IMR-90 (cell line): Measurements from ENCODE around the gene C8B. TPM values are rescaled to one million over a fixed set of nuclear protein-coding genes. Genes with fewer than 3 reads are reported as not detected.

Source experiments
- ATAC-seq: fragments of 200-7000 bp; cut with Tn5 transposase; 2 replicates; pipeline ENCODE4 v1.9.1; 2020; ENCODE audit warnings: low read depth, mild to moderate bottlenecking, moderate library complexity
- BruUV-seq: library from RNA; stranded (reverse); fragments of 400-500 nt; replicated peaks from 2 replicates; lab custom pipeline; 2021; lab: Mats Ljungman, UMichigan
- CTCF ChIA-PET: fragments of 300-600 bp; formaldehyde crosslinking; extraction: SDS; loops from one replicate; lab custom pipeline; 2021; ENCODE audit warnings: antibody characterized with exemption; lab: Yijun Ruan, JAX
- POLR2A ChIA-PET: fragments of 300-600 bp; sonication (Branson Sonifier 250); formaldehyde crosslinking; loops from one replicate; lab custom pipeline; 2022; ENCODE audit warnings: antibody characterized with exemption; ENCODE audit not compliant: unreplicated experiment; lab: Charles Lee
- DNase-seq: peaks from one replicate; pipeline ENCODE4 v3.0.0; 2013
- H2AFZ ChIP-seq: replicated peaks from 2 replicates; pipeline ENCODE3; 2013; ENCODE audit warnings: low read length, mild to moderate bottlenecking; ENCODE audit not compliant: poor library complexity
- H2AK5ac ChIP-seq: 2 replicates; pipeline ENCODE4 v1.6.1; 2013; ENCODE audit warnings: low read depth, low read length, inconsistent platforms
- H2AK9ac ChIP-seq: replicated peaks from 2 replicates; pipeline ENCODE3; 2013; ENCODE audit warnings: mild to moderate bottlenecking, low read depth, low read length, moderate library complexity; ENCODE audit not compliant: poor library complexity
- H2BK120ac ChIP-seq: 2 replicates; pipeline ENCODE4 v1.6.1; 2013; ENCODE audit warnings: low read depth, low read length, inconsistent platforms
- H2BK15ac ChIP-seq: 3 replicates; pipeline ENCODE4 v1.6.1; 2013; ENCODE audit warnings: low read depth, low read length, inconsistent platforms
- H2BK20ac ChIP-seq: 2 replicates; pipeline ENCODE4 v1.6.1; 2013; ENCODE audit warnings: low read depth, mild to moderate bottlenecking, inconsistent platforms, low read length, moderate library complexity
- H2BK5ac ChIP-seq: 2 replicates; pipeline ENCODE4 v1.6.1; 2013; ENCODE audit warnings: mild to moderate bottlenecking, low read depth, low read length, inconsistent platforms; ENCODE audit not compliant: poor library complexity, severe bottlenecking
- H3K14ac ChIP-seq: replicated peaks from 2 replicates; pipeline ENCODE4 v1.6.1; 2013; ENCODE audit warnings: low read depth, low read length, inconsistent platforms
- H3K18ac ChIP-seq: 2 replicates; pipeline ENCODE4 v1.6.1; 2013; ENCODE audit warnings: low read depth, low read length, control low read depth
- H3K23ac ChIP-seq: 2 replicates; pipeline ENCODE4 v1.6.1; 2013; ENCODE audit warnings: low read depth, low read length, inconsistent platforms
- H3K27ac ChIP-seq: 2 replicates; pipeline ENCODE4 v1.5.1; 2013; ENCODE audit warnings: mild to moderate bottlenecking, control low read depth, low read length; ENCODE audit not compliant: insufficient read depth
- H3K27me3 ChIP-seq: 2 replicates; pipeline ENCODE4 v1.6.1; 2013; ENCODE audit warnings: low read length; ENCODE audit not compliant: control insufficient read depth, insufficient read depth
- H3K36me3 ChIP-seq: 2 replicates; pipeline ENCODE4 v1.6.1; 2013; ENCODE audit warnings: low read length, mixed read lengths; ENCODE audit not compliant: control insufficient read depth, insufficient read depth
- H3K4ac ChIP-seq: 2 replicates; pipeline ENCODE4 v1.6.1; 2013; ENCODE audit warnings: low read depth, low read length, inconsistent platforms
- H3K4me1 ChIP-seq: 2 replicates; pipeline ENCODE4 v1.6.1; 2013; ENCODE audit warnings: low read length, mixed read lengths; ENCODE audit not compliant: control insufficient read depth, insufficient read depth
- H3K4me2 ChIP-seq: 2 replicates; pipeline ENCODE4 v1.6.1; 2013; ENCODE audit warnings: low read depth, mild to moderate bottlenecking, control low read depth, low read length, moderate library complexity
- H3K4me3 ChIP-seq: 2 replicates; pipeline ENCODE4 v1.5.1; 2013; ENCODE audit warnings: low read depth, mild to moderate bottlenecking, control low read depth, low read length, moderate library complexity; ENCODE audit not compliant: insufficient read depth
- H3K56ac ChIP-seq: 2 replicates; pipeline ENCODE4 v1.6.1; 2013; ENCODE audit warnings: low read length, inconsistent platforms; ENCODE audit not compliant: insufficient read depth; ENCODE audit errors: extremely low read depth
- H3K79me1 ChIP-seq, 2 experiments: 2 replicates each; pipeline ENCODE4 v1.6.1; 2013; ENCODE audit warnings: low read length in 2 of 2, inconsistent platforms in 1 of 2, low read depth in 1 of 2
- H3K9ac ChIP-seq: 2 replicates; pipeline ENCODE4 v1.6.1; 2013; ENCODE audit warnings: low read depth, low read length, control low read depth
- H3K9me1 ChIP-seq: 2 replicates; pipeline ENCODE4 v1.6.1; 2013; ENCODE audit warnings: low read length, inconsistent platforms; ENCODE audit not compliant: insufficient read depth
- H3K9me3 ChIP-seq: 2 replicates; pipeline ENCODE4 v1.6.1; 2013; ENCODE audit warnings: low read length; ENCODE audit not compliant: control insufficient read depth, insufficient read depth
- H4K20me1 ChIP-seq: 2 replicates; pipeline ENCODE4 v1.6.1; 2013; ENCODE audit warnings: low read length, inconsistent platforms; ENCODE audit not compliant: insufficient read depth
- H4K5ac ChIP-seq: 2 replicates; pipeline ENCODE4 v1.6.1; 2013; ENCODE audit warnings: mild to moderate bottlenecking, low read depth, low read length, control low read depth
- H4K8ac ChIP-seq, 2 experiments: 2 replicates each; pipeline ENCODE4 v1.6.1; 2013; ENCODE audit warnings: low read depth in 2 of 2, low read length in 2 of 2, control low read depth in 1 of 2, inconsistent platforms in 1 of 2
- H4K91ac ChIP-seq: 2 replicates; pipeline ENCODE4 v1.6.1; 2013; ENCODE audit warnings: low read depth, low read length, inconsistent platforms; ENCODE audit not compliant: insufficient read depth
- MAZ ChIP-seq: IDR thresholded peaks from 2 replicates; pipeline ENCODE4 v1.6.1; 2012; ENCODE audit warnings: low read depth, mild to moderate bottlenecking, low read length, improper control_type of control experiment, moderate library complexity, borderline replicate concordance
- USF2 ChIP-seq: fragments of 150-350 bp; IDR thresholded peaks from 2 replicates; pipeline ENCODE4 v1.6.1; 2017; ENCODE audit warnings: mild to moderate bottlenecking, antibody characterized with exemption, low read length, low read depth
- WGBS, 2 experiments: methylation state at CpG; one replicate each; pipeline versions ENCODE4 v1.1.5 to v1.1.7; 2013; ENCODE audit warnings: missing lambda C conversion rate in 2 of 2; ENCODE audit not compliant: insufficient read length in 1 of 2; ENCODE audit errors: extremely low coverage in 2 of 2; 5-methylcytosine and 5-hydroxymethylcytosine counted together
- dilution Hi-C: fragments of 300-500 bp; cut with HindIII; formaldehyde crosslinking; loops from one replicate; pipeline ENCODE4 v1.14.3; 2018; ENCODE audit warnings: low sequenced_read_pairs; ENCODE audit not compliant: unreplicated experiment
- in situ Hi-C: fragments of 300-500 bp; cut with MboI; formaldehyde crosslinking; loops from 3 replicates; pipeline ENCODE4 v1.14.3; 2019; ENCODE audit warnings: low sequenced_read_pairs, inconsistent platforms, mixed read lengths
- intact Hi-C: fragments of 100-400 bp; cut with micrococcal nuclease; formaldehyde crosslinking; loops from 2 replicates; pipeline ENCODE4 v1.10.0; 2022
- polyA plus RNA-seq, 3 experiments: library from polyadenylated mRNA; depleted of rRNA; stranded (reverse); fragments of >200 nt; gene quantifications; 2 replicates each; pipeline ENCODE4 v1.2.3, GENCODE V29; 2012; ENCODE audit warnings: low replicate concordance in 1 of 3
- total RNA-seq: library from RNA; depleted of rRNA; stranded (reverse); fragments of >200 nt; gene quantifications from 2 replicates; pipeline ENCODE4 v1.2.3, GENCODE V29; 2012

C8B gene
- total and polyA plus RNA-seq, 2 of the 4 experiments (the other 2 are of a cell fraction), result not detected

- DNase-seq (no peak), ATAC-seq (no peak)
- no peaks in the 10 kb centered on the region for H3K79me1 ChIP-seq
- dilution Hi-C loops, result no loop called here
- H4K5ac ChIP-seq, result no peak overlapping the region
- no peak overlapping the region for H3K23ac ChIP-seq
- no peak overlapping the region for H4K8ac ChIP-seq
- no peak overlapping the region for H2BK120ac ChIP-seq
- no peak overlapping the region for H2BK15ac ChIP-seq
- H3K4me1 ChIP-seq, result no peaks in the 10 kb centered on the region
- H2BK20ac ChIP-seq, result no peak overlapping the region
- H3K9me3 ChIP-seq, result no peaks in the 10 kb centered on the region
- no peaks in the 10 kb centered on the region for H3K9me1 ChIP-seq
- no peak overlapping the region for H4K91ac ChIP-seq
- no peak overlapping the region for H2AFZ ChIP-seq
- no peak overlapping the region for H3K14ac ChIP-seq
- no peak overlapping the region for H3K4me3 ChIP-seq
- BruUV-seq, result no TSS peak
- in situ Hi-C loops, result no loop called here
- no peak overlapping the region for H3K56ac ChIP-seq
- no peak overlapping the region for H3K18ac ChIP-seq
- no peaks in the 10 kb centered on the region for H3K36me3 ChIP-seq
- H2AK5ac ChIP-seq, result no peak overlapping the region
- CTCF ChIA-PET, result no interaction called here
- TF ChIP-seq MAZ (no peak), USF2 (no peak)
- H3K27me3 ChIP-seq, result peaks cover 3% of the 10 kb centered on the region; the same call in 1 of the 2 replicates
- no CpG with 5 or more reads among the region's 1 CpG for WGBS, 2 experiments
- no peak overlapping the region for H2BK5ac ChIP-seq
- POLR2A ChIA-PET, result no interaction called here
- no peaks in the 10 kb centered on the region for H4K20me1 ChIP-seq
- intact Hi-C loops, result no loop called here
- H2AK9ac ChIP-seq, result no peak overlapping the region
- H3K4me2 ChIP-seq, result no peak overlapping the region
- no peak overlapping the region for H3K4ac ChIP-seq
- no peak overlapping the region for H3K27ac ChIP-seq
- H3K9ac ChIP-seq, result no peak overlapping the region
Measured at GRCh38 chr1:56954664-56955063, 11.2 kb downstream of the C8B start.
